Measurements from ENCODE around the gene S100A2.

The S100A2 gene

GRCh38 chr1:153538315-153538821, 27.3 kb downstream of the S100A2 start:
- H3K4me3 ChIP-seq (replicated peaks in 1 of 2; ENCODE audit: low read depth in 2 of 2, low read length in 2 of 2): no peak overlapping the region
- DNase-seq (ENCODE audit: low read depth in 2 of 2): no peak
- no peak for TF ChIP-seq CTCF (IDR thresholded peaks at IDR 0.05; ENCODE audit: low read depth, low read length)

GRCh38 chr1:153537376-153537730, 28.3 kb downstream of the S100A2 start:
- no peak for TF ChIP-seq CTCF (IDR thresholded peaks at IDR 0.05; ENCODE audit: low read depth, low read length)
- H3K4me3 ChIP-seq (replicated peaks in 1 of 2; ENCODE audit: low read depth in 2 of 2, low read length in 2 of 2): no peak overlapping the region
- DNase-seq (ENCODE audit: low read depth in 2 of 2): no peak

GRCh38 chr1:153536671-153537375, 28.8 kb downstream of the S100A2 start:
- TF ChIP-seq CTCF (IDR thresholded peaks at IDR 0.05; ENCODE audit: low read depth, low read length): no peak
- no peak for DNase-seq (ENCODE audit: low read depth in 2 of 2)
- no peak overlapping the region for H3K4me3 ChIP-seq (replicated peaks in 1 of 2; ENCODE audit: low read depth in 2 of 2, low read length in 2 of 2)

- peak overlapping the region; percentile 65 to 94 for H3K4me3 ChIP-seq (replicated peaks in 1 of 2; ENCODE audit: low read depth in 2 of 2, low read length in 2 of 2)
- peak; percentile 83 to 93 for DNase-seq (ENCODE audit: low read depth in 2 of 2)
- no peak for TF ChIP-seq CTCF (IDR thresholded peaks at IDR 0.05; ENCODE audit: low read depth, low read length)
Observed at GRCh38 chr1:153536012-153536670, 29.5 kb downstream of the S100A2 start.

- TF ChIP-seq CTCF (IDR thresholded peaks at IDR 0.05; ENCODE audit: low read depth, low read length): peak; percentile 13
- H3K4me3 ChIP-seq (replicated peaks in 1 of 2; ENCODE audit: low read depth in 2 of 2, low read length in 2 of 2): peak within 1 kb of the TSS; percentile 65 to 94
- peak; percentile 46 to 58 for DNase-seq (ENCODE audit: low read depth in 2 of 2)
Observed at GRCh38 chr1:153535242-153536011, 30.2 kb downstream of the S100A2 start, which contains the start of gene S100A6. Gene S100A6, minus strand, starts transcription at chr1:153535991. Its CDS starts 652 bp downstream, at chr1:153535339.

- no peak for TF ChIP-seq CTCF (IDR thresholded peaks at IDR 0.05; ENCODE audit: low read depth, low read length)
- DNase-seq (ENCODE audit: low read depth in 2 of 2): no peak
- peak overlapping the region; percentile 65 to 94 for H3K4me3 ChIP-seq (replicated peaks in 1 of 2; ENCODE audit: low read depth in 2 of 2, low read length in 2 of 2)
Observed at GRCh38 chr1:153534925-153535241, 30.8 kb downstream of the S100A2 start.
